Stomach (tissue), 4 donors: ENCODE measurements around the gene NOMO2.

Source experiments
- POLR2A ChIP-seq, 4 donors: fragments of 450-650 bp; IDR thresholded peaks; one replicate each; pipeline ENCODE4 v1.6.1; 2016; ENCODE audit warnings: antibody characterized with exemption in 4 of 4, control low read depth in 2 of 4, mild to moderate bottlenecking in 1 of 4, moderate library complexity in 1 of 4
- POLR2AphosphoS5 ChIP-seq, 3 donors: sonication (generic); formaldehyde crosslinking; IDR thresholded peaks; one replicate each; pipeline ENCODE4 v1.6.1; 2016; ENCODE audit warnings: antibody characterized with exemption in 3 of 3

- no peak for TF ChIP-seq POLR2AphosphoS5 (IDR thresholded peaks at IDR 0.05)
- TF ChIP-seq POLR2A (IDR thresholded peaks at IDR 0.05) = no peak
These were observed 21.0 kb upstream of the NOMO2 start for GRCh38 chr16:18582902-18583301.
